ENCODE results near the gene GGT7. TPM values are rescaled to one million over a fixed set of nuclear protein-coding genes. Genes with fewer than 3 reads are reported as not detected.

The GGT7 gene
- total RNA-seq, 1 experiment from 2014 or later: 11.5 TPM

GRCh38 chr20:34887023-34887422 is 14.4 kb upstream of the GGT7 start:
- BruUV-seq (replicated peaks): no TSS peak
- H3K4me3 ChIP-seq (ENCODE audit: low read depth in 2 of 2, low read length in 2 of 2): no peak overlapping the region
- POLR2A ChIA-PET: no interaction called here
- ATAC-seq (no peak), DNase-seq (ENCODE audit: low read depth, low spot score) (no peak)
- H3K36me3 ChIP-seq (ENCODE audit: control insufficient read depth, insufficient read depth, low read length): no peaks in the 10 kb centered on the region
- H3K9me3 ChIP-seq (ENCODE audit: control insufficient read depth, insufficient read depth, low read depth, low read length): no peaks in the 10 kb centered on the region
- no peak for TF ChIP-seq POLR2AphosphoS5 (IDR thresholded peaks at IDR 0.05; ENCODE audit: low read depth, low read length)
- no peak for TF ChIP-seq CTCF (IDR thresholded peaks at IDR 0.05)
- no peak for TF ChIP-seq TCF7L2 (IDR thresholded peaks at IDR 0.05; ENCODE audit: low read depth, low read length)
- no peak for TF ChIP-seq REST (IDR thresholded peaks at IDR 0.05; ENCODE audit: insufficient read depth in 1 of 2, low read depth in 2 of 2, low read length in 1 of 2)
- no peak for TF ChIP-seq SIN3A (IDR thresholded peaks at IDR 0.05; ENCODE audit: borderline replicate concordance, insufficient read depth, low read depth, low read length)
- intact Hi-C loops (cut with micrococcal nuclease; ENCODE audit: unreplicated experiment): no loop called here
- H3K4me1 ChIP-seq (ENCODE audit: control insufficient read depth, insufficient read depth, low read length): no peaks in the 10 kb centered on the region
- H3K27ac ChIP-seq (ENCODE audit: low read length): no peak overlapping the region
- in situ Hi-C loops (cut with HindIII; ENCODE audit: low pct_unique_long_range_greater_than_20kb, low sequenced_read_pairs): no loop called here
- no peaks in the 10 kb centered on the region for H3K27me3 ChIP-seq (ENCODE audit: control insufficient read depth, insufficient read depth, low read length)
- CTCF ChIA-PET: no interaction called here

- intact Hi-C loops (cut with micrococcal nuclease; ENCODE audit: unreplicated experiment) (no loop called here), in situ Hi-C loops (cut with HindIII; ENCODE audit: low pct_unique_long_range_greater_than_20kb, low sequenced_read_pairs) (no loop called here)
- H3K27ac ChIP-seq (ENCODE audit: low read length): no peak overlapping the region
- no TSS peak for BruUV-seq (replicated peaks)
- DNase-seq (ENCODE audit: low read depth, low spot score) (no peak), ATAC-seq (no peak)
- no peak for TF ChIP-seq REST (IDR thresholded peaks at IDR 0.05; ENCODE audit: insufficient read depth in 1 of 2, low read depth in 2 of 2, low read length in 1 of 2)
- no peak for TF ChIP-seq TCF7L2 (IDR thresholded peaks at IDR 0.05; ENCODE audit: low read depth, low read length)
- TF ChIP-seq SIN3A (IDR thresholded peaks at IDR 0.05; ENCODE audit: borderline replicate concordance, insufficient read depth, low read depth, low read length): no peak
- no peak for TF ChIP-seq POLR2AphosphoS5 (IDR thresholded peaks at IDR 0.05; ENCODE audit: low read depth, low read length)
- TF ChIP-seq CTCF (IDR thresholded peaks at IDR 0.05): no peak
- H3K9me3 ChIP-seq (ENCODE audit: control insufficient read depth, insufficient read depth, low read depth, low read length): no peaks in the 10 kb centered on the region
- H3K4me3 ChIP-seq (ENCODE audit: low read depth in 2 of 2, low read length in 2 of 2): no peak overlapping the region
- H3K4me1 ChIP-seq (ENCODE audit: control insufficient read depth, insufficient read depth, low read length): no peaks in the 10 kb centered on the region
- H3K27me3 ChIP-seq (ENCODE audit: control insufficient read depth, insufficient read depth, low read length): no peaks in the 10 kb centered on the region
- ChIA-PET POLR2A (no interaction called here), CTCF (no interaction called here)
- H3K36me3 ChIP-seq (ENCODE audit: control insufficient read depth, insufficient read depth, low read length): no peaks in the 10 kb centered on the region
These were observed 13.5 kb upstream of the GGT7 start for GRCh38 chr20:34886122-34886521.
